ENCODE measurements around the gene ADAP1. TPM values are rescaled to one million over a fixed set of nuclear protein-coding genes. Genes with fewer than 3 reads are reported as not detected.
A peak's percentile ranks its signal among the peaks of the same experiment; 100 is the strongest.

ADAP1 gene
- total RNA-seq, 1 donor from 2014 or later: 5.2 TPM

DNA sequence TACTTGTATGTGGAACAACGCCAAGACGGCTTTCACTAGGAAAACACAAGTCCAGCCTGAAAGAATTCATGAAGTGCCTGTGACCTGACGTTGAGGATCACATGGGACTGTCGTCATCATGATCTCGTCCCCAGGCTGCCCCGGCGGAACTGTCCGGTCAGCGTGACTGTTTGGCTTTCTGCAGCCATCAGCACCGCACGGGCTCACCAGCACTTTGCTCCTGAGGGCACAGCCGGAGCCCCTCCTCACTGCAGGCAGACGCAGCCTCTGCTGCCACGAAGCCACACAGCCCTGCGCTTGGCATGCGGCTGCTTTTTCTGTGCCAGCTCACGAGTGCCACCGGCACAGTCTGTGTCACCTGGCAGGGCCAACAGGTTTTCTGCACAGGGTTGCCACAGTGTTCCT lies 87.5 kb downstream of the ADAP1 start:
- Mint-ChIP-seq H3K27me3 (ENCODE audit: low read depth) (no peaks in the 10 kb centered on the region), H3K9me3 (no peaks in the 10 kb centered on the region), H3K27ac (ENCODE audit: unreplicated experiment) (no peak overlapping the region), H3K36me3 (ENCODE audit: low read depth) (peaks cover 22% of the 10 kb centered on the region), H3K4me3 (no peak overlapping the region), H3K4me1 (no peaks in the 10 kb centered on the region)
- TF ChIP-seq, protein P1, sequence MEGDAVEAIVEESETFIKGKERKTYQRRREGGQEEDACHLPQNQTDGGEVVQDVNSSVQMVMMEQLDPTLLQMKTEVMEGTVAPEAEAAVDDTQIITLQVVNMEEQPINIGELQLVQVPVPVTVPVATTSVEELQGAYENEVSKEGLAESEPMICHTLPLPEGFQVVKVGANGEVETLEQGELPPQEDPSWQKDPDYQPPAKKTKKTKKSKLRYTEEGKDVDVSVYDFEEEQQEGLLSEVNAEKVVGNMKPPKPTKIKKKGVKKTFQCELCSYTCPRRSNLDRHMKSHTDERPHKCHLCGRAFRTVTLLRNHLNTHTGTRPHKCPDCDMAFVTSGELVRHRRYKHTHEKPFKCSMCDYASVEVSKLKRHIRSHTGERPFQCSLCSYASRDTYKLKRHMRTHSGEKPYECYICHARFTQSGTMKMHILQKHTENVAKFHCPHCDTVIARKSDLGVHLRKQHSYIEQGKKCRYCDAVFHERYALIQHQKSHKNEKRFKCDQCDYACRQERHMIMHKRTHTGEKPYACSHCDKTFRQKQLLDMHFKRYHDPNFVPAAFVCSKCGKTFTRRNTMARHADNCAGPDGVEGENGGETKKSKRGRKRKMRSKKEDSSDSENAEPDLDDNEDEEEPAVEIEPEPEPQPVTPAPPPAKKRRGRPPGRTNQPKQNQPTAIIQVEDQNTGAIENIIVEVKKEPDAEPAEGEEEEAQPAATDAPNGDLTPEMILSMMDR (conservative IDR thresholded peaks at IDR 0.05): no peak
- DNase-seq (ENCODE audit: low read depth, low spot score): no peak

GRCh38 chr7:865921-866320 lies 88.6 kb downstream of the ADAP1 start:
- H3K27me3 Mint-ChIP-seq (ENCODE audit: low read depth): no peaks in the 10 kb centered on the region
- H3K9me3 Mint-ChIP-seq: no peaks in the 10 kb centered on the region
- H3K4me3 Mint-ChIP-seq: no peak overlapping the region
- no peak for DNase-seq (ENCODE audit: low read depth, low spot score)
- H3K36me3 Mint-ChIP-seq (ENCODE audit: low read depth): peaks cover 28% of the 10 kb centered on the region
- TF ChIP-seq, protein P1 (conservative IDR thresholded peaks at IDR 0.05): no peak
- H3K27ac Mint-ChIP-seq (ENCODE audit: unreplicated experiment): no peak overlapping the region
- H3K4me1 Mint-ChIP-seq: no peaks in the 10 kb centered on the region

- DNase-seq (ENCODE audit: low read depth, low spot score): no peak
- H3K27me3 Mint-ChIP-seq (ENCODE audit: low read depth): no peaks in the 10 kb centered on the region
- H3K4me1 Mint-ChIP-seq: no peaks in the 10 kb centered on the region
- H3K27ac Mint-ChIP-seq (ENCODE audit: unreplicated experiment): no peak overlapping the region
- H3K4me3 Mint-ChIP-seq: no peak overlapping the region
- H3K36me3 Mint-ChIP-seq (ENCODE audit: low read depth): peaks cover 26% of the 10 kb centered on the region
- H3K9me3 Mint-ChIP-seq: no peaks in the 10 kb centered on the region
- TF ChIP-seq, protein P1 (conservative IDR thresholded peaks at IDR 0.05): no peak
These were observed 91.4 kb downstream of the ADAP1 start for GRCh38 chr7:863106-863505.

GRCh38 chr7:862157-862556 lies 92.3 kb downstream of the ADAP1 start:
- Mint-ChIP-seq H3K9me3 (no peaks in the 10 kb centered on the region), H3K36me3 (ENCODE audit: low read depth) (peaks cover 23% of the 10 kb centered on the region), H3K27ac (ENCODE audit: unreplicated experiment) (no peak overlapping the region), H3K27me3 (ENCODE audit: low read depth) (no peaks in the 10 kb centered on the region), H3K4me3 (no peak overlapping the region), H3K4me1 (no peaks in the 10 kb centered on the region)
- TF ChIP-seq, protein P1 (conservative IDR thresholded peaks at IDR 0.05): no peak
- DNase-seq (ENCODE audit: low read depth, low spot score): no peak

- Mint-ChIP-seq H3K27ac (ENCODE audit: unreplicated experiment) (peak overlapping the region; percentile 27), H3K4me1 (no peaks in the 10 kb centered on the region), H3K36me3 (ENCODE audit: low read depth) (peaks cover 21% of the 10 kb centered on the region), H3K27me3 (ENCODE audit: low read depth) (no peaks in the 10 kb centered on the region), H3K9me3 (no peaks in the 10 kb centered on the region), H3K4me3 (no peak overlapping the region)
- TF ChIP-seq, protein P1 (conservative IDR thresholded peaks at IDR 0.05): no peak
- DNase-seq (ENCODE audit: low read depth, low spot score): no peak
These were observed 93.3 kb downstream of the ADAP1 start for GRCh38 chr7:861222-861621.

GRCh38 chr7:860149-860548 lies 94.3 kb downstream of the ADAP1 start:
- Mint-ChIP-seq H3K27me3 (ENCODE audit: low read depth) (no peaks in the 10 kb centered on the region), H3K27ac (ENCODE audit: unreplicated experiment) (no peak overlapping the region), H3K36me3 (ENCODE audit: low read depth) (peaks cover 17% of the 10 kb centered on the region), H3K4me3 (no peak overlapping the region), H3K4me1 (no peaks in the 10 kb centered on the region), H3K9me3 (no peaks in the 10 kb centered on the region)
- no peak for DNase-seq (ENCODE audit: low read depth, low spot score)
- TF ChIP-seq, protein P1 (conservative IDR thresholded peaks at IDR 0.05): no peak
